T1000 (cell line): ENCODE results near the gene ZNF775.

Source experiments
- DNase-seq: peaks from one replicate; lab custom pipeline; 2025; ENCODE audit warnings: mixed read lengths; lab: John Stamatoyannopoulos, UW

The ZNF775 gene

GRCh38 chr7:150378853-150379440 is at the start of gene ZNF775:
ZNF775 (plus strand) TSS chr7:150379330; CDS start chr7:150388471, 9,141 bp downstream.
- DNase-seq: peak; percentile 86

- no peak for DNase-seq
Observed at GRCh38 chr7:150329331-150330120, 49.6 kb upstream of the ZNF775 start.

- DNase-seq: no peak
Observed at GRCh38 chr7:150330211-150330885, 48.8 kb upstream of the ZNF775 start.

GRCh38 chr7:150332852-150333635 is 46.1 kb upstream of the ZNF775 start:
- DNase-seq: no peak

GRCh38 chr7:150333659-150334058 is 45.5 kb upstream of the ZNF775 start:
- no peak for DNase-seq

GRCh38 chr7:150334108-150334507 is 45.0 kb upstream of the ZNF775 start:
- no peak for DNase-seq

GRCh38 chr7:150335108-150335773 is 43.9 kb upstream of the ZNF775 start:
- no peak for DNase-seq

- DNase-seq: no peak
Observed at GRCh38 chr7:150335774-150336112, 43.4 kb upstream of the ZNF775 start.

- DNase-seq: no peak
Observed at GRCh38 chr7:150336746-150337145, 42.4 kb upstream of the ZNF775 start.

GRCh38 chr7:150337179-150337578 is 42.0 kb upstream of the ZNF775 start:
- no peak for DNase-seq

- DNase-seq: no peak
Observed at GRCh38 chr7:150337659-150338081, 41.5 kb upstream of the ZNF775 start.

GRCh38 chr7:150338166-150338829 is 40.8 kb upstream of the ZNF775 start:
- DNase-seq: no peak

GRCh38 chr7:150339409-150339809 is 39.7 kb upstream of the ZNF775 start:
- no peak for DNase-seq

GRCh38 chr7:150340024-150340749 is 38.9 kb upstream of the ZNF775 start:
- DNase-seq: no peak

- DNase-seq: no peak
Observed at GRCh38 chr7:150340875-150341262, 38.3 kb upstream of the ZNF775 start.

- DNase-seq: no peak
Observed at GRCh38 chr7:150341263-150342120, 37.6 kb upstream of the ZNF775 start, which contains the start of gene RARRES2. RARRES2 (minus strand) TSS chr7:150341629; CDS start chr7:150340609, 1,020 bp downstream.

GRCh38 chr7:150342121-150342408 is 37.1 kb upstream of the ZNF775 start:
- DNase-seq: no peak

GRCh38 chr7:150343225-150343624 is 35.9 kb upstream of the ZNF775 start:
- DNase-seq: no peak

- no peak for DNase-seq
Observed at GRCh38 chr7:150344299-150344698, 34.8 kb upstream of the ZNF775 start.

- no peak for DNase-seq
Observed at GRCh38 chr7:150345012-150345411, 34.1 kb upstream of the ZNF775 start.
